Hepatocyte (in vitro differentiated cells): ENCODE results near the gene CXCL12. TPM values are rescaled to one million over a fixed set of nuclear protein-coding genes. Genes with fewer than 3 reads are reported as not detected.
A peak's percentile ranks its signal among the peaks of the same experiment; 100 is the strongest.

Experiments
- DNase-seq: peaks from one replicate; pipeline ENCODE4 v3.0.0-alpha.2; 2016; ENCODE audit warnings: low spot score
- H2AFZ ChIP-seq: fragments of 200-600 bp; sonication (generic); 2 replicates; pipeline ENCODE4 v1.6.0; 2016; ENCODE audit warnings: antibody characterized with exemption, mild to moderate bottlenecking
- H3K27ac ChIP-seq: fragments of 200-600 bp; sonication (generic); 2 replicates; pipeline ENCODE4 v1.5.1; 2016; ENCODE audit warnings: mild to moderate bottlenecking
- H3K27me3 ChIP-seq: fragments of 200-600 bp; sonication (generic); 2 replicates; pipeline ENCODE4 v1.6.1; 2016
- H3K36me3 ChIP-seq: fragments of 200-600 bp; sonication (generic); replicated peaks from 2 replicates; pipeline ENCODE4 v1.5.1; 2016; ENCODE audit warnings: low read depth; ENCODE audit not compliant: insufficient read depth
- H3K4me1 ChIP-seq: fragments of 200-600 bp; sonication (generic); 2 replicates; pipeline ENCODE4 v1.5.1; 2016; ENCODE audit warnings: mild to moderate bottlenecking, moderate library complexity; ENCODE audit not compliant: insufficient read depth
- H3K4me2 ChIP-seq: fragments of 200-600 bp; sonication (generic); 2 replicates; pipeline ENCODE4 v1.6.0; 2016
- H3K4me3 ChIP-seq: fragments of 200-600 bp; sonication (generic); 2 replicates; pipeline ENCODE4 v1.5.1; 2016; ENCODE audit warnings: mild to moderate bottlenecking
- H3K79me2 ChIP-seq: fragments of 200-600 bp; sonication (generic); 2 replicates; pipeline ENCODE4 v1.6.0; 2017; ENCODE audit warnings: mild to moderate bottlenecking
- H3K9me2 ChIP-seq: fragments of 200-600 bp; sonication (generic); replicated peaks from 2 replicates; pipeline ENCODE4 v1.6.0; 2017; ENCODE audit warnings: mild to moderate bottlenecking; ENCODE audit not compliant: insufficient read depth
- H3K9me3 ChIP-seq: fragments of 200-600 bp; sonication (generic); 2 replicates; pipeline ENCODE4 v1.5.1; 2016; ENCODE audit warnings: low read depth, mild to moderate bottlenecking
- H4K20me1 ChIP-seq: fragments of 200-600 bp; sonication (generic); 2 replicates; pipeline ENCODE4 v1.6.0; 2016; ENCODE audit warnings: mild to moderate bottlenecking; ENCODE audit not compliant: insufficient read depth, poor library complexity, severe bottlenecking
- EZH2 ChIP-seq: fragments of 200-600 bp; sonication (generic); IDR thresholded peaks from 2 replicates; pipeline ENCODE4 v1.6.1; 2016; ENCODE audit warnings: antibody characterized with exemption, mild to moderate bottlenecking, borderline replicate concordance
- EZH2phosphoT487 ChIP-seq: fragments of 200-600 bp; sonication (generic); IDR thresholded peaks from one replicate; pipeline ENCODE4 v1.6.1; 2018; ENCODE audit warnings: antibody characterized with exemption, mild to moderate bottlenecking, low read depth, moderate library complexity; ENCODE audit not compliant: unreplicated experiment, severe bottlenecking
- WGBS: methylation state at CpG from one replicate; pipeline ENCODE4 v1.1.6; 2016; ENCODE audit warnings: low lambda C conversion rate; ENCODE audit errors: missing lambda C conversion rate; 5-methylcytosine and 5-hydroxymethylcytosine counted together
- polyA plus RNA-seq: library from polyadenylated mRNA; unstranded; fragments of >200 nt; fragmentation: Nextera tagmentation; extraction: Ambion mirVana; gene quantifications from 2 replicates; pipeline ENCODE4 v1.2.1, GENCODE V29; 2016
- total RNA-seq: library from RNA; depleted of rRNA; stranded (reverse); fragments of >200 nt; gene quantifications from 2 replicates; pipeline ENCODE4 v1.2.3, GENCODE V29; 2014
- TF ChIP-seq, protein P1 (sequence below): fragments of 200-600 bp; sonication (generic); IDR thresholded peaks from 2 replicates; pipeline ENCODE4 v1.5.1; 2016; ENCODE audit warnings: antibody characterized with exemption, mild to moderate bottlenecking; ENCODE audit not compliant: poor library complexity

The CXCL12 gene
- total RNA-seq (41.8 and 43.0 TPM in 2 replicates), polyA plus RNA-seq (11.1 and 13.2 TPM in 2 replicates)

GRCh38 chr10:44385026-44385695 lies at the start of gene CXCL12:
TSS of gene CXCL12 (minus strand) at chr10:44385097. CDS start at chr10:44385005, 92 bp downstream.
- Histone ChIP-seq H2AFZ (peak within 1 kb of the TSS; percentile 52), H3K36me3 (no peaks in the 10 kb centered on the region), H3K4me1 (peaks cover 16% of the 10 kb centered on the region), H3K27me3 (peaks cover 50% of the 10 kb centered on the region), H3K9me2 (no peaks in the 10 kb centered on the region), H3K4me3 (peak within 1 kb of the TSS; percentile 49), H3K9me3 (no peaks in the 10 kb centered on the region), H3K79me2 (peaks cover 28% of the 10 kb centered on the region), H4K20me1 (peaks cover 4% of the 10 kb centered on the region), H3K4me2 (peak within 1 kb of the TSS; percentile 92), H3K27ac (peak within 1 kb of the TSS; percentile 50)
- peak; percentile 65 for TF ChIP-seq EZH2
- TF ChIP-seq EZH2phosphoT487 = peak; percentile 44
- TF ChIP-seq, protein P1, sequence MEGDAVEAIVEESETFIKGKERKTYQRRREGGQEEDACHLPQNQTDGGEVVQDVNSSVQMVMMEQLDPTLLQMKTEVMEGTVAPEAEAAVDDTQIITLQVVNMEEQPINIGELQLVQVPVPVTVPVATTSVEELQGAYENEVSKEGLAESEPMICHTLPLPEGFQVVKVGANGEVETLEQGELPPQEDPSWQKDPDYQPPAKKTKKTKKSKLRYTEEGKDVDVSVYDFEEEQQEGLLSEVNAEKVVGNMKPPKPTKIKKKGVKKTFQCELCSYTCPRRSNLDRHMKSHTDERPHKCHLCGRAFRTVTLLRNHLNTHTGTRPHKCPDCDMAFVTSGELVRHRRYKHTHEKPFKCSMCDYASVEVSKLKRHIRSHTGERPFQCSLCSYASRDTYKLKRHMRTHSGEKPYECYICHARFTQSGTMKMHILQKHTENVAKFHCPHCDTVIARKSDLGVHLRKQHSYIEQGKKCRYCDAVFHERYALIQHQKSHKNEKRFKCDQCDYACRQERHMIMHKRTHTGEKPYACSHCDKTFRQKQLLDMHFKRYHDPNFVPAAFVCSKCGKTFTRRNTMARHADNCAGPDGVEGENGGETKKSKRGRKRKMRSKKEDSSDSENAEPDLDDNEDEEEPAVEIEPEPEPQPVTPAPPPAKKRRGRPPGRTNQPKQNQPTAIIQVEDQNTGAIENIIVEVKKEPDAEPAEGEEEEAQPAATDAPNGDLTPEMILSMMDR = no peak
- DNase-seq = peak; percentile 44
- WGBS = 3% methylated on average over 35 of the region's 75 CpGs

DNA sequence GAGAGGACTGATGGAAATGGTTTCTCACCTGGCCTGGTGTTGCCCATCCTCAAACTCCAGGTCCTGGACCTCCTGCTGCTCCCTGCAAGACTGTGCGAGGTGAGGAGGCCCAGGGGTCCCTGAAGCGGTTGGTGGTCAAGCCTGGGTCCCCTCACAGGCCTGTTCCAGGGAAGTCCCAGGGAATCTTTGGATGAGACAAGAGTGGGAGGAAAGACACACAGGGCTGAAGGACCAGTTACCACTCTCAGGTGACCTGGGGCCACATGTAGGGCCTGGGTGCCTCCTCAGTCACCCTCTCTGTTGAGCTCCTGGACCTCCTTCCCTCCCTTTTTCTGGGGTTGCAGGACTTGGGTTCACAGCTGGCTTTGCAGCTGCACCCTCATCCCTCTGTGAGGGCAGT lies 42.6 kb upstream of the CXCL12 start:
- no peaks in the 10 kb centered on the region for H3K4me1 ChIP-seq
- no peaks in the 10 kb centered on the region for H4K20me1 ChIP-seq
- H3K4me3 ChIP-seq = no peak overlapping the region
- no peaks in the 10 kb centered on the region for H3K9me3 ChIP-seq
- H2AFZ ChIP-seq = no peak overlapping the region
- no peaks in the 10 kb centered on the region for H3K79me2 ChIP-seq
- no peak overlapping the region for H3K27ac ChIP-seq
- TF ChIP-seq EZH2 (no peak), EZH2phosphoT487 (no peak)
- TF ChIP-seq, protein P1 = no peak
- no peaks in the 10 kb centered on the region for H3K36me3 ChIP-seq
- no peak overlapping the region for H3K4me2 ChIP-seq
- WGBS = 96% methylated on average over 2 of the region's 2 CpGs
- no peak for DNase-seq
- no peaks in the 10 kb centered on the region for H3K9me2 ChIP-seq
- H3K27me3 ChIP-seq = no peaks in the 10 kb centered on the region

DNA sequence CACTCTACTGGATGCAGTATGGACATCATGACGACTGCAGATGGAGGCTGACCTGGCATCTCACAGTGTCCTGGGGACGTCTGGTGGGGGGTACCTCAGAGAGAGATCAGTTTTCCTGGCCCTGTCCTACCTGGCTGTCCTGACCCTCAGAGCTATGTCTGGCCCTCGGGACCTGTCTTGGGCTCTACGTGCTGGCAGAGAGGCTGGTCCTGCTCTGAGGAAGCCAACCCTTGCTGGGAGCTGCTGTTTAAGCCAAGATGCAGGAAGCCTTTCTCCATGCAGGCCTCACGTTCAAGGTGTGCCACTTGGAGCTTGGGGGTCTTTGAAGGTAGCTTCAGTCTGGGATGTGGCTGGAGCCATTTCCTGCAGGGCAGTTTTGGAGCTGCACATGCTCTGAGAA lies 42.1 kb upstream of the CXCL12 start:
- no peak for DNase-seq

More for the DNA sequence above, 42.1 kb upstream of the CXCL12 start:
- Histone ChIP-seq H2AFZ (no peak overlapping the region), H3K9me3 (no peaks in the 10 kb centered on the region), H3K9me2 (no peaks in the 10 kb centered on the region), H4K20me1 (no peaks in the 10 kb centered on the region), H3K27me3 (no peaks in the 10 kb centered on the region), H3K4me1 (no peaks in the 10 kb centered on the region), H3K27ac (no peak overlapping the region), H3K36me3 (no peaks in the 10 kb centered on the region), H3K4me2 (no peak overlapping the region), H3K79me2 (no peaks in the 10 kb centered on the region), H3K4me3 (no peak overlapping the region)
- WGBS = 84% methylated on average over 5 of the region's 5 CpGs
- TF ChIP-seq, protein P1 = no peak
- no peak for TF ChIP-seq EZH2phosphoT487
